Activated T-cell treated with anti-CD3 and anti-CD28 coated beads for 48 hours (primary cell): ENCODE measurements around the gene LSAMP.

Experiments
- DNase-seq: peaks from one replicate; pipeline ENCODE4 v3.0.0-alpha.2; 2020; ENCODE audit warnings: low read depth

LSAMP gene

DNA sequence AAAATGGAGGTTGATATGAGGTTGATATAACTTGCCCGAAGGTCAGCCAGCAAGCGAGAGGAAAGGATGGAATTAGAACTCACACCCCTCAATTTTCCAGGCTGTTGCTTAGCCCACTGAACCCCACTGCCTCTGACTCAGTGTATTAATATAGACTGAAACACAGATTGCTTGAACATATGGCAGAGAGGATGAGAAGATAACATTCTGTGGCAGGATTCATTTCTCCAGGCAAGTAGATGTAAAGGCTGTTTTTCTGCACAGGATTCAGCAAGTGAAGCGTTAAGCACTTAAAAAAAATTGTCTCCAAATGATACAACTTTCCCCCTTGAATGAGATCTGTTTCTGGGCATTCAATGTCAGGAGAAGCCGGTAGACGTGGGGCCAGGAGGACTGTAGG lies 486.8 kb downstream of the LSAMP start:
- no peak for DNase-seq

- no peak for DNase-seq
These were observed 498.0 kb downstream of the LSAMP start for GRCh38 chr3:115947325-115947724.

DNA sequence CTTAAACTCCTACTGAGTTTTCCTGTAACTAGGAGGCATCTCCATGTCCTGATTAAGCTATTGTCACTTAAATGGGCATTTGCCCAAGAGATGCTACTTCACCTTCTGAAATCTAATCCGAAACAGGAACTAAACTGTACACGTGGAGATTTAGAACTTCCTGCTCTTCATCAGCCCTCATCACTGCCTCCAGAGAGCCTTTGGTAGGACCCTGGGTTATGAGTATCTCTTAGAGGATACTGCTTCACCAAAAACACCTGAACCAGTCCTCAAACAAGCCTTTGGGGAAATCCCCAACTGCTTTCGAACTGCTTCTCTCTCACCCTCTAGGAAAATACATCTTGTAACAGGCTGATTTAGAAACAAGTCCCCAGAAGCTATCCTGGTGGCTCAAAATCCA lies 501.7 kb downstream of the LSAMP start:
- no peak for DNase-seq

DNA sequence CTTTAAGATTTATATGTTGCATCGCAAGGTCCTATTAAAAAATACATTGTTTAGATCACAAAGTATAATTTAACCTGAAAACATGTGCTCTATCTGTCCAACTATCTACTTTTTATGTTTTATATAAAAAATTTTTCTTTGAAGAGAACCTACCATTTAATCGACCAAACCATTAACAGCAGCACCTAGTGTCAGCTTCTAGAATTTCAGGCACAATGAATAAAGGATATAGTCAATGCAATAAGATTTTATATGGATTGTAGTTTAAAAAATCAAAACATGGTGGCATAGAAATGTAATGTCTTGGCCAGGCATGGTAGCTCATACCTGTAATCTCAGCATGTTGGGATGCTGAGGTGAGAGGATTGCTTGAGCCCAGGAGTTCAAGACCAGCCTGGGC lies 508.2 kb downstream of the LSAMP start:
- DNase-seq, result no peak

- no peak for DNase-seq
These were observed 512.5 kb downstream of the LSAMP start for GRCh38 chr3:115932807-115933206.

GRCh38 chr3:115931581-115931980 lies 513.7 kb downstream of the LSAMP start:
- DNase-seq, result no peak

DNA sequence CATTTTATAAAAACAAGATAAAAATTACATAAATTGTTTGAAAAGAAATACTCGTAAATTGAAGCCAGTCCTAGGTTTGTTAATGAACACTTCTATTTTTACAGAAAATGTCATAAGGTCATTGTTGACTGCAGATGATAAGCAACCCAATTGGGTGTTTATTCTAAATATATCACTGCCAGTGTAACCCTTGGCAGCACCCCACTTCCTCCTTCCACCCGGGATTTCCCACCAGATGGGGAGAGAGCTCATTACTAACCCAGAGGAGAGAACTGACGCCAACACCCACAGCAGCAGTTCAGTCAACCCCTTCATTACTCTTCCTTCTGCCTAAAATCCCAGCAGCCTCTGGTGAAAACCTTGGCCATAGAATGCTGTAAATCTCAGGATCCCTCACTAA lies 514.4 kb downstream of the LSAMP start:
- DNase-seq, result no peak

DNA sequence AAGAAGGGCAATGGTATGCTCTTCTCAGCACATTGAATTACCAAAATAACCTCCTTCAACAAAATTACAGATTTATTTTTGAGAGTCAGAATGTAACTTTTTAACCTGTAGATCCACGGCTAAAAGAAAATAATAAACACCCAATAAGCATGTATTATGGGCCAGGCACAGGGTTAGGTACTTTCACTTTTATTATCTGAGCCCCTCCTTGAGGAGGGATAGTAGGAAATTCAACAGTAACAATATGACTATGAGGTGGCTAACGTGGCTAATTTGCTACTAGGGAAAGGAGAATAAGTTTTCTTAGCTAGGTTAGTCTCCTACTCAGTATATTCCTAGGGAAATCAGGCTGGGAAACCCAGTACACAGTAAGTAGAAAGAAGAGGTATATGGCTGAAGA lies 515.1 kb downstream of the LSAMP start:
- no peak for DNase-seq

DNA sequence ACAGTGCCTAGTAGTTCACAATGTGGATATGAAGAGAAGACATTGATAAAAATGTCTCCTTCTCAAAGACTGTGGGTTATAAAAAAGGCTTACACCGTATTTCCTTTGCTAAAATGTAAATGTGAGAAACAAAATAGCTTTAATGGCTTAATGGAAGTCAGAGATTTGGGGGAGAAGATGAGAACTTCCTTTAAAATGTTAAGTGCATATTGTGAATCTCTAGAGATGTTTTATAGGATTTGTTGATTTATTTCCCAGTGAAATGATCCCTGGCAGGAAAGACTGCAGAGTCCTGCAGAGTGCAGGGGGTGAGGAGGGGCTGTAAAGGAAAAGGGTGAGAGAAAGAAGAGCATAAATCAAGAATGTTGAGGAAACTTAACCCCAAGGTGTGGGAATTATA lies 516.9 kb downstream of the LSAMP start:
- no peak for DNase-seq

- no peak for DNase-seq
These were observed 518.1 kb downstream of the LSAMP start for GRCh38 chr3:115927197-115927596.

GRCh38 chr3:115922681-115923347 lies 522.5 kb downstream of the LSAMP start:
- no peak for DNase-seq

DNA sequence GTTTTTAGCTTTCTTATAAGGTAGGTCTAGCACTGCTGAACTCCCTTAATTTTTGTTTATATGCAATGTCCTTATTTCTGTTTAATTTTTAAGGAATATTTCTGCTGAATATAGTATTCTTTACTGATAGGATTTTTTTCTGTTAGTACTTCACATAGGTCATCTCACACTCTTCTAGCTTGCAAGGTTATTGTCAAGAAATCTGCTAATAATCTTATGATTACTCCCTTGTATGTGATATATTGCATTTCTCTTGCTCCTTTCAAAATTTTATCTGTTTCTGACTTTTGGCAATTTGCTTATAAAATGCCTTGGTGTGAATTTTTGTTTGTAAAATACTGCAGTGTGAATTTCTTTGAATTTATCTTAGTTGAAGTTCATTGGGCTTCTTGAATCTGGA lies 523.6 kb downstream of the LSAMP start:
- no peak for DNase-seq

- DNase-seq, result no peak
These were observed 526.4 kb downstream of the LSAMP start for GRCh38 chr3:115918900-115919299.

- no peak for DNase-seq
These were observed 528.4 kb downstream of the LSAMP start for GRCh38 chr3:115916866-115917265.

- DNase-seq, result no peak
These were observed 530.2 kb downstream of the LSAMP start for GRCh38 chr3:115915061-115915460.

- no peak for DNase-seq
These were observed 532.1 kb downstream of the LSAMP start for GRCh38 chr3:115913069-115913686.

GRCh38 chr3:115912372-115912771 lies 532.9 kb downstream of the LSAMP start:
- no peak for DNase-seq

- no peak for DNase-seq
These were observed 539.4 kb downstream of the LSAMP start for GRCh38 chr3:115905871-115906270.

GRCh38 chr3:115903843-115904242 lies 541.4 kb downstream of the LSAMP start:
- no peak for DNase-seq

- no peak for DNase-seq
These were observed 544.3 kb downstream of the LSAMP start for GRCh38 chr3:115901008-115901407.

GRCh38 chr3:115899535-115899934 lies 545.8 kb downstream of the LSAMP start:
- DNase-seq, result no peak

DNA sequence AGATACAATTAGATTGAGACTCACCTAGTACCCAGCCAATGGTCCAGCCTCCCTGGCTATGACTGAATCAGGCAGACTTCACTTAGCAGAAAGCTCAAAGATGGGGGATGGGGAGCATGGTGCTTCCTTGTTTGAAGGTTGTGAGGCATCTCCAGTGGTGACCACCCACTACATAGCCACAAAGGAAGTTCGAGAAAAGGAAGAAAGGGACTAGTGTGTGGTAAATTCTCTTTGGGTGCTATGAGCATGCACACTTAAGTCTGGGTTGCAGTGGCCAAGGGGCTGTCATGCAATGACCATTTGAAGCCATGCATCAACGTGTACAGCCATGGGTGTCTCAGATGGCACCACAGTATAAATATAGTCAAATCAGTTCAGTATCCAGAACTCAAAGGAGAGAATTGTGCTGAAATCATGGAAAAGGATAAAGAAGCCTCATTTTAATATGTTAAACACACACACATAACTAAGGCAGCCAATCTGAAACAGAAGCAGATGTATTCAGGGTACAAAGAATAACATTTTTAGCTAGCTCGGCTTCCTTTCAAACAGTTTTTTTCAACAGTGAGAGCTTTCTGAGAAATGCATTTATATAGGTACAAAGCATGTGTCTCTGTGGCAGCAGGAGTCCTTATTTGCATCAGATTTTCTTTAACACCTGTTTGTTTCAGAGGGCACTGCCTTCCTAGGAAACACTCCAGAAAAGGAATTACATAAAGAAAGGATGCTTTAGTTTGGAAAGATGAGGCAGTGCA lies 546.5 kb downstream of the LSAMP start:
- no peak for DNase-seq

GRCh38 chr3:115891006-115891636 lies 554.2 kb downstream of the LSAMP start:
- DNase-seq, result no peak
